ENCODE data around the gene ARHGAP10.

Gene ARHGAP10

GRCh38 chr4:148067301-148067916, 335.5 kb downstream of the ARHGAP10 start:
- ChIA-PET CTCF (interaction anchor here (0.9 to 2.4 kb wide), 3 partner anchors 11 to 24 kb away, joined by 3 to 7 read pairs (median 4); no protein-coding TSS in a partner anchor), POLR2A (no interaction called here)
- no peak for DNase-seq (ENCODE audit: extremely low spot score)
- TF ChIP-seq CTCF (IDR thresholded peaks at IDR 0.05; ENCODE audit: control extremely low read depth, extremely low read depth, low read depth, missing control alignments): no peak

GRCh38 chr4:148068065-148068911, 336.4 kb downstream of the ARHGAP10 start:
- CTCF ChIA-PET: interaction anchor here (1.5 to 2.4 kb wide), 2 partner anchors 12 to 15 kb away, joined by 4 to 7 read pairs; no protein-coding TSS in a partner anchor
- DNase-seq (ENCODE audit: extremely low spot score): no peak
- POLR2A ChIA-PET: no interaction called here
- no peak for TF ChIP-seq CTCF (IDR thresholded peaks at IDR 0.05; ENCODE audit: control extremely low read depth, extremely low read depth, low read depth, missing control alignments)

GRCh38 chr4:148069086-148069894, 337.4 kb downstream of the ARHGAP10 start:
- no peak for DNase-seq (ENCODE audit: extremely low spot score)
- CTCF ChIA-PET: interaction anchor here (1.5 kb wide), 1 partner anchor 15 kb away, joined by 4 read pairs; no protein-coding TSS in a partner anchor
- no peak for TF ChIP-seq CTCF (IDR thresholded peaks at IDR 0.05; ENCODE audit: control extremely low read depth, extremely low read depth, low read depth, missing control alignments)
- POLR2A ChIA-PET: no interaction called here

- no peak for TF ChIP-seq CTCF (IDR thresholded peaks at IDR 0.05; ENCODE audit: control extremely low read depth, extremely low read depth, low read depth, missing control alignments)
- ChIA-PET CTCF (interaction anchor here (1.5 kb wide), 1 partner anchor 15 kb away, joined by 4 read pairs; no protein-coding TSS in a partner anchor), POLR2A (no interaction called here)
- DNase-seq (ENCODE audit: extremely low spot score): no peak
These were observed 337.9 kb downstream of the ARHGAP10 start for GRCh38 chr4:148069895-148070178.

GRCh38 chr4:148071009-148071408, 339.1 kb downstream of the ARHGAP10 start:
- POLR2A ChIA-PET: no interaction called here
- TF ChIP-seq CTCF (IDR thresholded peaks at IDR 0.05; ENCODE audit: control extremely low read depth, extremely low read depth, low read depth, missing control alignments): no peak
- DNase-seq (ENCODE audit: extremely low spot score): no peak
- CTCF ChIA-PET: interaction anchor here (1.1 to 1.9 kb wide), 3 partner anchors 9 to 16 kb away, joined by 3 to 7 read pairs (median 4); no protein-coding TSS in a partner anchor

- DNase-seq (ENCODE audit: extremely low spot score): no peak
- CTCF ChIA-PET: no interaction called here
- POLR2A ChIA-PET: no interaction called here
- TF ChIP-seq CTCF (IDR thresholded peaks at IDR 0.05; ENCODE audit: control extremely low read depth, extremely low read depth, low read depth, missing control alignments): no peak
These were observed 340.9 kb downstream of the ARHGAP10 start for GRCh38 chr4:148072789-148073188.

Data from GM10248 (cell line).